GM23338 (cell line): ENCODE measurements around the gene FBXW7. TPM values are rescaled to one million over a fixed set of nuclear protein-coding genes. Genes with fewer than 3 reads are reported as not detected.
A peak's percentile ranks its signal among the peaks of the same experiment; 100 is the strongest.

Experiments used
- ATAC-seq: fragments of 200-7000 bp; cut with Tn5 transposase; 3 replicates; pipeline ENCODE4 v1.9.1; 2020
- DNase-seq: peaks from one replicate; pipeline ENCODE4 v3.0.0-alpha.2; 2015; ENCODE audit warnings: low spot score
- H2AFZ ChIP-seq: fragments of 200-600 bp; sonication (generic); 2 replicates; pipeline ENCODE4 v1.8.0; 2016; ENCODE audit warnings: antibody characterized with exemption, mild to moderate bottlenecking, moderate library complexity
- H3F3A ChIP-seq: fragments of 200-600 bp; sonication (generic); replicated peaks from 2 replicates; pipeline ENCODE4 v1.8.0; 2017; ENCODE audit warnings: antibody characterized with exemption, mixed run types, low read depth
- H3K27ac ChIP-seq: fragments of 200-600 bp; sonication (generic); 2 replicates; pipeline ENCODE4 v1.6.1; 2016; ENCODE audit warnings: low read depth
- H3K27me3 ChIP-seq: fragments of 200-600 bp; sonication (generic); 2 replicates; pipeline ENCODE4 v1.8.0; 2016; ENCODE audit warnings: mild to moderate bottlenecking, mixed run types, moderate library complexity; ENCODE audit not compliant: insufficient read depth
- H3K36me3 ChIP-seq: fragments of 200-600 bp; sonication (generic); 2 replicates; pipeline ENCODE4 v1.8.0; 2016; ENCODE audit warnings: mild to moderate bottlenecking; ENCODE audit not compliant: insufficient read depth
- H3K4me1 ChIP-seq: fragments of 200-600 bp; sonication (generic); 2 replicates; pipeline ENCODE4 v1.8.0; 2016; ENCODE audit warnings: mild to moderate bottlenecking, moderate library complexity; ENCODE audit not compliant: insufficient read depth
- H3K4me2 ChIP-seq: fragments of 200-600 bp; sonication (generic); 2 replicates; pipeline ENCODE4 v1.7.1; 2017; ENCODE audit warnings: mixed run types
- H3K4me3 ChIP-seq: fragments of 200-600 bp; sonication (generic); 2 replicates; pipeline ENCODE4 v1.6.1; 2016; ENCODE audit warnings: mixed run types
- H3K79me2 ChIP-seq: fragments of 200-600 bp; sonication (generic); replicated peaks from 2 replicates; pipeline ENCODE4 v1.8.0; 2017; ENCODE audit warnings: mild to moderate bottlenecking; ENCODE audit not compliant: insufficient read depth
- H3K9me2 ChIP-seq: fragments of 200-600 bp; sonication (generic); 2 replicates; pipeline ENCODE4 v1.8.0; 2017; ENCODE audit not compliant: insufficient read depth
- H4K20me1 ChIP-seq: fragments of 200-600 bp; sonication (generic); replicated peaks from 2 replicates; pipeline ENCODE4 v1.8.0; 2017; ENCODE audit warnings: mild to moderate bottlenecking; ENCODE audit not compliant: insufficient read depth
- H3K27ac Mint-ChIP-seq: 2 replicates; pipeline ENCODE4 v1.8.0; 2020; ENCODE audit warnings: inconsistent platforms, mild to moderate bottlenecking, moderate library complexity, mixed read lengths
- H3K27me3 Mint-ChIP-seq: 3 replicates; pipeline ENCODE4 v1.8.0; 2022; ENCODE audit warnings: low read depth, mild to moderate bottlenecking, moderate library complexity, mixed read lengths, inconsistent platforms; ENCODE audit not compliant: insufficient read depth, poor library complexity
- H3K36me3 Mint-ChIP-seq: 3 replicates; pipeline ENCODE4 v1.8.0; 2021; ENCODE audit warnings: low read depth, mild to moderate bottlenecking, inconsistent platforms, moderate library complexity, mixed read lengths
- H3K4me1 Mint-ChIP-seq: 3 replicates; pipeline ENCODE4 v1.8.0; 2020; ENCODE audit warnings: mild to moderate bottlenecking, inconsistent platforms, mixed read lengths
- H3K4me3 Mint-ChIP-seq: 3 replicates; pipeline ENCODE4 v1.8.0; 2021; ENCODE audit warnings: moderate library complexity, mild to moderate bottlenecking, inconsistent platforms, mixed read lengths
- H3K9me3 Mint-ChIP-seq: 3 replicates; pipeline ENCODE4 v1.8.0; 2020; ENCODE audit warnings: moderate library complexity, mild to moderate bottlenecking, inconsistent platforms, mixed read lengths
- JUNB ChIP-seq: IDR thresholded peaks from one replicate; pipeline ENCODE4 v1.6.1; 2016; ENCODE audit warnings: antibody characterized with exemption; ENCODE audit not compliant: unreplicated experiment
- ZNF114 ChIP-seq: fragments of 250-450 bp; sonication (Bioruptor Pico); IDR thresholded peaks from 2 replicates; pipeline ENCODE4 v1.5.0; 2020; ENCODE audit warnings: mild to moderate bottlenecking, moderate library complexity
- ZNF331 ChIP-seq: fragments of 250-450 bp; sonication (Bioruptor Pico); IDR thresholded peaks from 2 replicates; pipeline ENCODE4 v1.5.0; 2020; ENCODE audit warnings: low read depth, mild to moderate bottlenecking, moderate library complexity
- polyA plus RNA-seq: library from polyadenylated mRNA; unstranded; fragments of >200 nt; fragmentation: Nextera tagmentation; extraction: Ambion mirVana; gene quantifications from 2 replicates; pipeline ENCODE4 v1.2.1, GENCODE V29; 2016
- total RNA-seq: library from RNA; depleted of rRNA; stranded (reverse); fragments of >200 nt; shearing (Covaris generic); gene quantifications from 2 replicates; pipeline ENCODE4 v1.2.3, GENCODE V29; 2014
- TF ChIP-seq, protein P1 (sequence below): fragments of 250-450 bp; sonication (Bioruptor Pico); IDR thresholded peaks from 2 replicates; pipeline ENCODE4 v1.5.0; 2020; ENCODE audit warnings: mild to moderate bottlenecking, moderate library complexity
- TF ChIP-seq, protein P2 (sequence below): IDR thresholded peaks from 2 replicates; pipeline ENCODE4 v1.6.1; 2016; ENCODE audit warnings: antibody characterized with exemption
- TF ChIP-seq, protein P3 (sequence below): IDR thresholded peaks from one replicate; pipeline ENCODE4 v1.6.1; 2018; ENCODE audit warnings: antibody characterized with exemption; ENCODE audit not compliant: unreplicated experiment

Gene FBXW7
- total and polyA plus RNA-seq, 2 experiments from 2014 or later = 25.8 to 34.7 TPM

DNA sequence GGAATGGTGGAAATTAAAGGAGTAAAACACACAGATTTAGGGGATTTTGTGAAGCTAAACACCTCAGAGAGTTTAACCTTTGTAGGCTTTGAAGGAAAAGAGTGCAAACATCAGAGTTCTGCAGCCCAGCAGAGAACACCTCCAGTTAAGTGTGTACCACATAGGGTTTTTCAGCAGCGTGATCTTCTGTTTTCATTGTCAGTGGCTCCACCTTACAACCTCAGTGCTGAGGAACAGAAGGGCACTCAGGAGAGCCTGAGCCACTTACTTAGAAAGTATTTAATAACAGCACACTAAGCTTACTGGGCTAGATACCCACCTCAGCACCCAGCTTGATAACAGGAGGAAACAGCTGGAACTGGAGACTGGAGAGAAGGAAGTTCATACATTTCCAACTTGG, 2.0 kb upstream of the FBXW7 start:
- Mint-ChIP-seq H3K27me3 (peaks cover 10% of the 10 kb centered on the region), H3K36me3 (peaks cover 24% of the 10 kb centered on the region), H3K9me3 (peaks cover 14% of the 10 kb centered on the region; the same call in 2 of the 3 replicates), H3K27ac (no peak overlapping the region), H3K4me3 (peak overlapping the region; percentile 98), H3K4me1 (peaks cover 24% of the 10 kb centered on the region)
- H3F3A ChIP-seq = no peaks in the 10 kb centered on the region
- no peak overlapping the region for H2AFZ ChIP-seq
- H3K36me3 ChIP-seq = no peaks in the 10 kb centered on the region; the same call in none of the 2 replicates
- peak overlapping the region; percentile 84 for H3K4me2 ChIP-seq
- TF ChIP-seq ZNF114 (CRISPR knock-in tag) (no peak), ZNF331 (CRISPR knock-in tag) (no peak), JUNB (no peak)
- TF ChIP-seq, protein P1, sequence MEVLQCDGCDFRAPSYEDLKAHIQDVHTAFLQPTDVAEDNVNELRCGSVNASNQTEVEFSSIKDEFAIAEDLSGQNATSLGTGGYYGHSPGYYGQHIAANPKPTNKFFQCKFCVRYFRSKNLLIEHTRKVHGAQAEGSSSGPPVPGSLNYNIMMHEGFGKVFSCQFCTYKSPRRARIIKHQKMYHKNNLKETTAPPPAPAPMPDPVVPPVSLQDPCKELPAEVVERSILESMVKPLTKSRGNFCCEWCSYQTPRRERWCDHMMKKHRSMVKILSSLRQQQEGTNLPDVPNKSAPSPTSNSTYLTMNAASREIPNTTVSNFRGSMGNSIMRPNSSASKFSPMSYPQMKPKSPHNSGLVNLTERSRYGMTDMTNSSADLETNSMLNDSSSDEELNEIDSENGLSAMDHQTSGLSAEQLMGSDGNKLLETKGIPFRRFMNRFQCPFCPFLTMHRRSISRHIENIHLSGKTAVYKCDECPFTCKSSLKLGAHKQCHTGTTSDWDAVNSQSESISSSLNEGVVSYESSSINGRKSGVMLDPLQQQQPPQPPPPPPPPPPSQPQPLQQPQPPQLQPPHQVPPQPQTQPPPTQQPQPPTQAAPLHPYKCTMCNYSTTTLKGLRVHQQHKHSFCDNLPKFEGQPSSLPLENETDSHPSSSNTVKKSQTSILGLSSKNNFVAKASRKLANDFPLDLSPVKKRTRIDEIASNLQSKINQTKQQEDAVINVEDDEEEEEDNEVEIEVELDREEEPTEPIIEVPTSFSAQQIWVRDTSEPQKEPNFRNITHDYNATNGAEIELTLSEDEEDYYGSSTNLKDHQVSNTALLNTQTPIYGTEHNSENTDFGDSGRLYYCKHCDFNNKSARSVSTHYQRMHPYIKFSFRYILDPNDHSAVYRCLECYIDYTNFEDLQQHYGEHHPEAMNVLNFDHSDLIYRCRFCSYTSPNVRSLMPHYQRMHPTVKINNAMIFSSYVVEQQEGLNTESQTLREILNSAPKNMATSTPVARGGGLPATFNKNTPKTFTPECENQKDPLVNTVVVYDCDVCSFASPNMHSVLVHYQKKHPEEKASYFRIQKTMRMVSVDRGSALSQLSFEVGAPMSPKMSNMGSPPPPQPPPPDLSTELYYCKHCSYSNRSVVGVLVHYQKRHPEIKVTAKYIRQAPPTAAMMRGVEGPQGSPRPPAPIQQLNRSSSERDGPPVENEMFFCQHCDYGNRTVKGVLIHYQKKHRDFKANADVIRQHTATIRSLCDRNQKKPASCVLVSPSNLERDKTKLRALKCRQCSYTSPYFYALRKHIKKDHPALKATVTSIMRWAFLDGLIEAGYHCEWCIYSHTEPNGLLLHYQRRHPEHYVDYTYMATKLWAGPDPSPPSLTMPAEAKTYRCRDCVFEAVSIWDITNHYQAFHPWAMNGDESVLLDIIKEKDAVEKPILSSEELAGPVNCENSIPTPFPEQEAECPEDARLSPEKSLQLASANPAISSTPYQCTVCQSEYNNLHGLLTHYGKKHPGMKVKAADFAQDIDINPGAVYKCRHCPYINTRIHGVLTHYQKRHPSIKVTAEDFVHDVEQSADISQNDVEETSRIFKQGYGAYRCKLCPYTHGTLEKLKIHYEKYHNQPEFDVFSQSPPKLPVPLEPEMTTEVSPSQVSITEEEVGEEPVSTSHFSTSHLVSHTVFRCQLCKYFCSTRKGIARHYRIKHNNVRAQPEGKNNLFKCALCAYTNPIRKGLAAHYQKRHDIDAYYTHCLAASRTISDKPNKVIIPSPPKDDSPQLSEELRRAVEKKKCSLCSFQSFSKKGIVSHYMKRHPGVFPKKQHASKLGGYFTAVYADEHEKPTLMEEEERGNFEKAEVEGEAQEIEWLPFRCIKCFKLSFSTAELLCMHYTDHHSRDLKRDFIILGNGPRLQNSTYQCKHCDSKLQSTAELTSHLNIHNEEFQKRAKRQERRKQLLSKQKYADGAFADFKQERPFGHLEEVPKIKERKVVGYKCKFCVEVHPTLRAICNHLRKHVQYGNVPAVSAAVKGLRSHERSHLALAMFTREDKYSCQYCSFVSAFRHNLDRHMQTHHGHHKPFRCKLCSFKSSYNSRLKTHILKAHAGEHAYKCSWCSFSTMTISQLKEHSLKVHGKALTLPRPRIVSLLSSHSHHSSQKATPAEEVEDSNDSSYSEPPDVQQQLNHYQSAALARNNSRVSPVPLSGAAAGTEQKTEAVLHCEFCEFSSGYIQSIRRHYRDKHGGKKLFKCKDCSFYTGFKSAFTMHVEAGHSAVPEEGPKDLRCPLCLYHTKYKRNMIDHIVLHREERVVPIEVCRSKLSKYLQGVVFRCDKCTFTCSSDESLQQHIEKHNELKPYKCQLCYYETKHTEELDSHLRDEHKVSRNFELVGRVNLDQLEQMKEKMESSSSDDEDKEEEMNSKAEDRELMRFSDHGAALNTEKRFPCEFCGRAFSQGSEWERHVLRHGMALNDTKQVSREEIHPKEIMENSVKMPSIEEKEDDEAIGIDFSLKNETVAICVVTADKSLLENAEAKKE (CRISPR knock-in tag) = no peak
- TF ChIP-seq, protein P2, sequence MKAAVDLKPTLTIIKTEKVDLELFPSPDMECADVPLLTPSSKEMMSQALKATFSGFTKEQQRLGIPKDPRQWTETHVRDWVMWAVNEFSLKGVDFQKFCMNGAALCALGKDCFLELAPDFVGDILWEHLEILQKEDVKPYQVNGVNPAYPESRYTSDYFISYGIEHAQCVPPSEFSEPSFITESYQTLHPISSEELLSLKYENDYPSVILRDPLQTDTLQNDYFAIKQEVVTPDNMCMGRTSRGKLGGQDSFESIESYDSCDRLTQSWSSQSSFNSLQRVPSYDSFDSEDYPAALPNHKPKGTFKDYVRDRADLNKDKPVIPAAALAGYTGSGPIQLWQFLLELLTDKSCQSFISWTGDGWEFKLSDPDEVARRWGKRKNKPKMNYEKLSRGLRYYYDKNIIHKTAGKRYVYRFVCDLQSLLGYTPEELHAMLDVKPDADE = no peak
- TF ChIP-seq, protein P3, sequence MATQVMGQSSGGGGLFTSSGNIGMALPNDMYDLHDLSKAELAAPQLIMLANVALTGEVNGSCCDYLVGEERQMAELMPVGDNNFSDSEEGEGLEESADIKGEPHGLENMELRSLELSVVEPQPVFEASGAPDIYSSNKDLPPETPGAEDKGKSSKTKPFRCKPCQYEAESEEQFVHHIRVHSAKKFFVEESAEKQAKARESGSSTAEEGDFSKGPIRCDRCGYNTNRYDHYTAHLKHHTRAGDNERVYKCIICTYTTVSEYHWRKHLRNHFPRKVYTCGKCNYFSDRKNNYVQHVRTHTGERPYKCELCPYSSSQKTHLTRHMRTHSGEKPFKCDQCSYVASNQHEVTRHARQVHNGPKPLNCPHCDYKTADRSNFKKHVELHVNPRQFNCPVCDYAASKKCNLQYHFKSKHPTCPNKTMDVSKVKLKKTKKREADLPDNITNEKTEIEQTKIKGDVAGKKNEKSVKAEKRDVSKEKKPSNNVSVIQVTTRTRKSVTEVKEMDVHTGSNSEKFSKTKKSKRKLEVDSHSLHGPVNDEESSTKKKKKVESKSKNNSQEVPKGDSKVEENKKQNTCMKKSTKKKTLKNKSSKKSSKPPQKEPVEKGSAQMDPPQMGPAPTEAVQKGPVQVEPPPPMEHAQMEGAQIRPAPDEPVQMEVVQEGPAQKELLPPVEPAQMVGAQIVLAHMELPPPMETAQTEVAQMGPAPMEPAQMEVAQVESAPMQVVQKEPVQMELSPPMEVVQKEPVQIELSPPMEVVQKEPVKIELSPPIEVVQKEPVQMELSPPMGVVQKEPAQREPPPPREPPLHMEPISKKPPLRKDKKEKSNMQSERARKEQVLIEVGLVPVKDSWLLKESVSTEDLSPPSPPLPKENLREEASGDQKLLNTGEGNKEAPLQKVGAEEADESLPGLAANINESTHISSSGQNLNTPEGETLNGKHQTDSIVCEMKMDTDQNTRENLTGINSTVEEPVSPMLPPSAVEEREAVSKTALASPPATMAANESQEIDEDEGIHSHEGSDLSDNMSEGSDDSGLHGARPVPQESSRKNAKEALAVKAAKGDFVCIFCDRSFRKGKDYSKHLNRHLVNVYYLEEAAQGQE = no peak
- peaks cover 19% of the 10 kb centered on the region for H4K20me1 ChIP-seq
- peaks cover 5% of the 10 kb centered on the region for H3K4me1 ChIP-seq
- H3K27me3 ChIP-seq = peaks cover 7% of the 10 kb centered on the region; the same call in 1 of the 2 replicates
- H3K9me2 ChIP-seq = no peaks in the 10 kb centered on the region
- no peak for ATAC-seq
- no peak overlapping the region for H3K27ac ChIP-seq
- H3K4me3 ChIP-seq = peak overlapping the region; percentile 93; the same call in 1 of the 2 replicates
- H3K79me2 ChIP-seq = peaks cover 55% of the 10 kb centered on the region
- no peak for DNase-seq
